SK-N-SH (cell line): ENCODE data around the gene FAM107B. TPM values are rescaled to one million over a fixed set of nuclear protein-coding genes. Genes with fewer than 3 reads are reported as not detected.

Experiments
- CTCF ChIA-PET: fragments of 300-600, 350-600 bp; formaldehyde crosslinking; extraction: SDS; loops from one replicate; lab custom pipeline; 2021; lab: Yijun Ruan, JAX
- POLR2A ChIA-PET: fragments of 350-600 bp; sonication (Branson Sonifier 250); formaldehyde crosslinking; extraction: SDS; loops from one replicate; lab custom pipeline; 2020; ENCODE audit warnings: antibody characterized with exemption, inconsistent platforms; lab: Yijun Ruan, JAX
- DNase-seq: peaks from one replicate; pipeline ENCODE4 v3.0.0; 2012
- H2AFZ ChIP-seq: fragments of 200-600 bp; sonication (generic); 2 replicates; pipeline ENCODE4 v1.8.1; 2016; ENCODE audit warnings: antibody characterized with exemption, mild to moderate bottlenecking, low read depth
- H3F3A ChIP-seq: fragments of 200-600 bp; sonication (generic); replicated peaks from 2 replicates; pipeline ENCODE3; 2016; ENCODE audit warnings: antibody characterized with exemption, mild to moderate bottlenecking; ENCODE audit not compliant: insufficient read depth
- H3K27ac ChIP-seq, 2 experiments: fragments of 200-500 bp in 1 of 2; fragments of 200-600 bp in 1 of 2; sonication (Bioruptor generic) in 1 of 2; sonication (generic), shearing (Covaris generic) in 1 of 2; 2 replicates each; pipeline versions ENCODE4 v1.5.1 to v1.6.1; 2014 to 2016; ENCODE audit warnings: low read depth in 2 of 2, inconsistent platforms in 1 of 2, low read length in 1 of 2, mild to moderate bottlenecking in 1 of 2, mixed read lengths in 1 of 2
- H3K27me3 ChIP-seq: fragments of 200-600 bp; sonication (generic), shearing (Covaris generic); 2 replicates; pipeline ENCODE4 v1.6.1; 2016; ENCODE audit warnings: mixed run types; ENCODE audit not compliant: insufficient read depth
- H3K36me3 ChIP-seq, 2 experiments: fragments of 200-500 bp in 1 of 2; fragments of 200-600 bp in 1 of 2; sonication (Bioruptor generic) in 1 of 2; sonication (generic) in 1 of 2; replicated peaks in 1 of 2; 2 replicates each; pipeline versions ENCODE3 to v1.5.1; 2014 to 2016; ENCODE audit warnings: low read length in 1 of 2, mild to moderate bottlenecking in 1 of 2; ENCODE audit not compliant: insufficient read depth in 2 of 2, control insufficient read depth in 1 of 2
- H3K4me1 ChIP-seq, 2 experiments: fragments of 200-500 bp in 1 of 2; fragments of 200-600 bp in 1 of 2; sonication (Bioruptor generic) in 1 of 2; sonication (generic), shearing (Covaris generic) in 1 of 2; 2 replicates each; pipeline versions ENCODE4 v1.5.1 to v1.6.1; 2014 to 2016; ENCODE audit warnings: low read depth in 1 of 2, low read length in 1 of 2, mixed run types in 1 of 2; ENCODE audit not compliant: insufficient read depth in 2 of 2, control insufficient read depth in 1 of 2
- H3K4me2 ChIP-seq: fragments of 200-600 bp; sonication (generic), shearing (Covaris generic); 2 replicates; pipeline ENCODE4 v1.6.1; 2017; ENCODE audit warnings: mixed run types
- H3K4me3 ChIP-seq, 2 experiments: fragments of 200-500 bp in 1 of 2; fragments of 200-600 bp in 1 of 2; sonication (Bioruptor generic) in 1 of 2; sonication (generic), shearing (Covaris generic) in 1 of 2; 2 replicates each; pipeline versions ENCODE4 v1.5.1 to v1.8.1; 2014 to 2016; ENCODE audit warnings: low read depth in 2 of 2, inconsistent platforms in 1 of 2, low read length in 1 of 2, mild to moderate bottlenecking in 1 of 2, mixed read lengths in 1 of 2, moderate library complexity in 1 of 2
- H3K79me2 ChIP-seq: fragments of 200-600 bp; sonication (generic); 2 replicates; pipeline ENCODE4 v1.8.1; 2017; ENCODE audit warnings: mild to moderate bottlenecking; ENCODE audit not compliant: insufficient read depth
- H3K9ac ChIP-seq: fragments of 200-600 bp; sonication (generic); 2 replicates; pipeline ENCODE4 v1.6.1; 2017; ENCODE audit warnings: mixed run types
- H3K9me2 ChIP-seq: fragments of 200-600 bp; sonication (generic); 2 replicates; pipeline ENCODE4 v1.6.1; 2017; ENCODE audit warnings: mixed run types
- H3K9me3 ChIP-seq: fragments of 200-600 bp; sonication (generic); 2 replicates; pipeline ENCODE4 v1.6.1; 2017; ENCODE audit warnings: mixed run types, mild to moderate bottlenecking, moderate library complexity
- H4K20me1 ChIP-seq: fragments of 200-600 bp; sonication (generic); 2 replicates; pipeline ENCODE4 v1.6.1; 2017; ENCODE audit warnings: mild to moderate bottlenecking, mixed run types; ENCODE audit not compliant: insufficient read depth
- ELF1 ChIP-seq: IDR thresholded peaks from 2 replicates; pipeline ENCODE4 v1.4.0; 2012
- EP300 ChIP-seq, 2 experiments: IDR thresholded peaks; 2 replicates each; pipeline versions ENCODE4 v1.4.0 to v1.6.1; 2012; ENCODE audit warnings: borderline replicate concordance in 1 of 2, low read depth in 1 of 2, low read length in 1 of 2
- EZH2phosphoT487 ChIP-seq: fragments of 200-600 bp; sonication (generic); IDR thresholded peaks from 2 replicates; pipeline ENCODE4 v1.6.1; 2017; ENCODE audit warnings: low read depth, mixed run types, mild to moderate bottlenecking, antibody characterized with exemption, moderate library complexity, borderline replicate concordance
- FOSL2 ChIP-seq: IDR thresholded peaks from 2 replicates; pipeline ENCODE4 v1.4.0; 2012; ENCODE audit warnings: low read depth, mild to moderate bottlenecking, moderate library complexity, borderline replicate concordance
- FOXM1 ChIP-seq: IDR thresholded peaks from 2 replicates; pipeline ENCODE4 v1.4.0; 2012; ENCODE audit warnings: low read depth, mild to moderate bottlenecking
- GABPA ChIP-seq: IDR thresholded peaks from 2 replicates; pipeline ENCODE4 v1.4.0; 2012; ENCODE audit warnings: low read depth, mild to moderate bottlenecking
- GATA2 ChIP-seq: sonication (generic); formaldehyde crosslinking; IDR thresholded peaks from 2 replicates; pipeline ENCODE4 v1.5.0; 2020; ENCODE audit warnings: mild to moderate bottlenecking, missing genetic modification reagents
- IRF3 ChIP-seq: fragments of 150-350 bp; IDR thresholded peaks from 2 replicates; pipeline ENCODE4 v1.6.1; 2016; ENCODE audit warnings: mild to moderate bottlenecking, low read depth, low read length
- MAX ChIP-seq: IDR thresholded peaks from 2 replicates; pipeline ENCODE4 v1.4.0; 2012; ENCODE audit warnings: low read depth
- MXI1 ChIP-seq: IDR thresholded peaks from 2 replicates; pipeline ENCODE4 v1.6.1; 2012; ENCODE audit warnings: mild to moderate bottlenecking, low read depth, low read length, improper control_type of control experiment
- NFIC ChIP-seq: IDR thresholded peaks from 2 replicates; pipeline ENCODE4 v1.4.0; 2012; ENCODE audit warnings: borderline replicate concordance
- PBX3 ChIP-seq: IDR thresholded peaks from 2 replicates; pipeline ENCODE4; 2012
- POLR2AphosphoS5 ChIP-seq: IDR thresholded peaks from 2 replicates; pipeline ENCODE4 v1.6.1; 2012; ENCODE audit warnings: low read depth, low read length
- RAD21 ChIP-seq: IDR thresholded peaks from 2 replicates; pipeline ENCODE4 v1.6.1; 2012; ENCODE audit warnings: mild to moderate bottlenecking, low read length
- RFX5 ChIP-seq: IDR thresholded peaks from 2 replicates; pipeline ENCODE4 v1.6.1; 2012; ENCODE audit warnings: mild to moderate bottlenecking, improper control_type of control experiment, low read length
- SIN3A ChIP-seq: IDR thresholded peaks from 2 replicates; pipeline ENCODE4 v1.6.1; 2012; ENCODE audit warnings: low read depth, mild to moderate bottlenecking, low read length, moderate library complexity, borderline replicate concordance
- SMC3 ChIP-seq: IDR thresholded peaks from 2 replicates; pipeline ENCODE4 v1.6.1; 2012; ENCODE audit warnings: low read depth, low read length, improper control_type of control experiment
- TAF1 ChIP-seq: IDR thresholded peaks from 2 replicates; pipeline ENCODE4 v1.6.1; 2012; ENCODE audit warnings: low read depth, mild to moderate bottlenecking, low read length, moderate library complexity, borderline replicate concordance
- USF2 ChIP-seq: fragments of 150-350 bp; IDR thresholded peaks from 2 replicates; pipeline ENCODE4 v1.6.1; 2017; ENCODE audit warnings: antibody characterized with exemption, low read length, low read depth, borderline replicate concordance
- WGBS: methylation state at CpG from one replicate; pipeline ENCODE4 v1.1.6; 2017; ENCODE audit warnings: low lambda C conversion rate; 5-methylcytosine and 5-hydroxymethylcytosine counted together
- polyA plus RNA-seq, 3 experiments: library from polyadenylated mRNA; depleted of rRNA; stranded (reverse); fragments of >200 nt; gene quantifications; 2 replicates each; pipeline ENCODE4 v1.2.3, GENCODE V29; 2012

FAM107B gene
- polyA plus RNA-seq, 1 of the 3 experiments (the other 2 are of a cell fraction), result 1.0 TPM

GRCh38 chr10:14555807-14556206 lies 218.9 kb downstream of the FAM107B start:
- H3K79me2 ChIP-seq, result no peaks in the 10 kb centered on the region
- no peaks in the 10 kb centered on the region for H3K27me3 ChIP-seq
- no peaks in the 10 kb centered on the region for H4K20me1 ChIP-seq
- no peak overlapping the region for H2AFZ ChIP-seq
- no peaks in the 10 kb centered on the region for H3K36me3 ChIP-seq
- H3K9me3 ChIP-seq, result no peaks in the 10 kb centered on the region
- 89% methylated on average over 4 of the region's 4 CpGs for WGBS
- H3F3A ChIP-seq, result no peaks in the 10 kb centered on the region
- H3K9ac ChIP-seq, result no peak overlapping the region
- ChIA-PET CTCF (no interaction called here), POLR2A (no interaction called here)
- no peak for DNase-seq
- no peak overlapping the region for H3K27ac ChIP-seq
- no peaks in the 10 kb centered on the region for H3K9me2 ChIP-seq
- H3K4me3 ChIP-seq, result no peak overlapping the region
- no peaks in the 10 kb centered on the region; a peak in 1 of 4 replicates for H3K4me1 ChIP-seq
- TF ChIP-seq MXI1, result no peak
- TF ChIP-seq GATA2 (CRISPR knock-in tag), result no peak
- no peak for TF ChIP-seq EZH2phosphoT487
- no peak for TF ChIP-seq RFX5
- TF ChIP-seq IRF3, result no peak
- no peak for TF ChIP-seq TAF1
- no peak for TF ChIP-seq RAD21
- TF ChIP-seq FOXM1, result no peak
- TF ChIP-seq GABPA, result no peak
- TF ChIP-seq PBX3, result no peak
- no peak for TF ChIP-seq NFIC
- no peak for TF ChIP-seq POLR2AphosphoS5
- no peak for TF ChIP-seq SIN3A
- H3K4me2 ChIP-seq, result no peak overlapping the region

GRCh38 chr10:14554491-14555205 lies 220.0 kb downstream of the FAM107B start:
- WGBS, result 95% methylated on average over 3 of the region's 3 CpGs
- no peak for DNase-seq
- Histone ChIP-seq H3K27ac (no peak overlapping the region), H4K20me1 (no peaks in the 10 kb centered on the region), H2AFZ (no peak overlapping the region), H3K9me2 (no peaks in the 10 kb centered on the region), H3K79me2 (no peaks in the 10 kb centered on the region), H3K9ac (no peak overlapping the region), H3K4me3 (no peak overlapping the region), H3K4me1 (no peaks in the 10 kb centered on the region; a peak in 1 of 4 replicates), H3F3A (no peaks in the 10 kb centered on the region), H3K27me3 (no peaks in the 10 kb centered on the region), H3K9me3 (no peaks in the 10 kb centered on the region), H3K4me2 (no peak overlapping the region), H3K36me3 (no peaks in the 10 kb centered on the region)
- CTCF ChIA-PET, result interaction anchor here (0.9 to 1.5 kb wide), 3 partner anchors 11 to 269 kb away, joined by 3 to 5 read pairs (median 4); no protein-coding TSS in a partner anchor
- POLR2A ChIA-PET, result no interaction called here
- no peak for TF ChIP-seq MXI1
- no peak for TF ChIP-seq USF2
- no peak for TF ChIP-seq FOSL2
- no peak for TF ChIP-seq PBX3
- no peak for TF ChIP-seq GATA2 (CRISPR knock-in tag)
- no peak for TF ChIP-seq GABPA
- no peak for TF ChIP-seq SMC3
- TF ChIP-seq RFX5, result no peak
- no peak for TF ChIP-seq EP300 (IDR thresholded peaks at IDR 0.05; ENCODE audit: borderline replicate concordance in 1 of 2, low read depth in 1 of 2, low read length in 1 of 2)
- TF ChIP-seq RAD21, result no peak
- no peak for TF ChIP-seq ELF1
- no peak for TF ChIP-seq MAX
